ENCODE measurements around the gene GLUD1.
"Not testable (repeated sequence)": the region's sequence is repeated elsewhere in the genome, so short reads cannot be mapped to it uniquely, and the experiment has no call there.

Gene GLUD1

DNA sequence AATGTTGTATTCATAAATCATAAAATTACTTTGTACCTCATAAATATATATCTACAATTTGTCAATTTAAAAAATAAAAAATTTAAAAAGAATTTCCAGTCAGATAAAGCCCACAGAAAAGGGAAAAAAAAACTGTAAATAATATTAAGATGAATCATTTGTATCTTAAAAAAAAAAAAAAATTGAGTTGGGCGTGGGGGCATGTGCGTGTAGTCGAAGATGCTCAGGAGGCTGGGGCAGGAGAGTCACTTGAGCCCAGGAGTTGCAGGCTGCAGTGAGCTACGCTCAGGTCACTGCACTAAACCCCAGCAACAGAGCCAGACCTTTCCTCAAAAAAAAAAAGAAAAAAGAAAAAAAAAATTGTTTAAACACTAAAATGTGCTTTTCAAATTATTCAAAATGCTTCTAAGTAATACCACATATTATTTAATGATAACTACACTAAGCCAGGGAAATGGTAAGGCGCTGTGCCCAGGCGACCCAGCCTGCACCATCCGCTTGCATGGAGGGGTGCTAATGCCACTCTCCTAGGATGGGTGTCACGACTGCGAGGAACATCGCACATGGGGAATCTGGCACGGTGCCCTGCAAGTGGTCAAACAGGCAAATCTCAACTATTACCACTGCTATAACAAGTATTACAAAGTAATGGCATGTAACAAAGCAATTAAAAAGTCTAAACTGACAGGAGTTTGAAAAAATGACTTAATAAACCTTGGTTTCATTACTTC, 15.4 kb downstream of the GLUD1 start:
- H3K9me3 Mint-ChIP-seq = no peaks in the 10 kb centered on the region
- peaks cover 28% of the 10 kb centered on the region for H3K4me1 Mint-ChIP-seq (ENCODE audit: low read depth)
- H3K4me3 Mint-ChIP-seq = no peak overlapping the region
- no peak overlapping the region for H3K27ac Mint-ChIP-seq
- H3K27me3 Mint-ChIP-seq (ENCODE audit: low read depth) = no peaks in the 10 kb centered on the region
- peaks cover 4% of the 10 kb centered on the region for H3K36me3 Mint-ChIP-seq (ENCODE audit: low read depth)

DNA sequence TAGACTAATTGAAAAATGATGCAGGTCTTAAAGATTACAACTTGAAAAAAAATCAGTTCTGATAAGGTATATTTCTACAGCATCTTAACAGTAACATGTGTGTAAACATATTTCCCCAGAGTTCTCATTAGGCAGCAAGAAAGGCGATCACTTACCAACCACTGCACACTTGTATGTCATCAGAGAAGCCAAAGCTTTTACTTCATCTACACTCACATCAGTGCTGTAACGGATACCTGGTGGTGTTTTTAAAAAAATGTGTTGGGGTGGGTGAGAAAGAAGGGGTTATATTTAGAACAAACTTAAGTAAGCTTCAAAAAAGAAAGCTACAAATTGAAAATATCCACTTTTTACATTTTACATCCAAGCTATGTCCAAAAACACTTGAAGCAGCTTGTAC, 18.2 kb downstream of the GLUD1 start:
- H3K36me3 Mint-ChIP-seq (ENCODE audit: low read depth) = peaks cover 14% of the 10 kb centered on the region
- H3K4me3 Mint-ChIP-seq; H3K9me3 Mint-ChIP-seq; H3K27ac Mint-ChIP-seq; H3K4me1 Mint-ChIP-seq (ENCODE audit: low read depth); H3K27me3 Mint-ChIP-seq (ENCODE audit: low read depth): not testable (repeated sequence)

DNA sequence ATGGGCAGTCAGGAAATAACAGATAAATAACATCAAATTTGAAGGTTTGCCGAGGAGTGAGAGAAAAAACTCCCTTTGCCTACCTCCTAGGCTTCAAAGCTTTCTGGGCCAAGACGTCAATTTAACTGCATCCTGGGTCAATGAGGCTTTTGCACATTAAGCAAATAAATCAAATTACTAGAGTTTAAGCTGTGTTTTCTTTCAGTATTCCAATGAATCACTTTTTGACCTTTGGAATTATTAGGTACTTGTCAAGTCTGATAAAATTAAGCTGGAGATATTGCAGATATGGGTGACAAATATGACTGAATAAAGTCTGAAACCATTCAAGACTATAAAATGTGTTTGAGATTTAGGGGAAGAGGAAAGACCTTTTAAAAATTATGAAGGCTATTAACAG, 22.2 kb downstream of the GLUD1 start:
- Mint-ChIP-seq H3K27ac (no peak overlapping the region), H3K4me3 (no peak overlapping the region), H3K4me1 (ENCODE audit: low read depth) (peaks cover 4% of the 10 kb centered on the region), H3K27me3 (ENCODE audit: low read depth) (no peaks in the 10 kb centered on the region), H3K9me3 (no peaks in the 10 kb centered on the region), H3K36me3 (ENCODE audit: low read depth) (peaks cover 26% of the 10 kb centered on the region)

DNA sequence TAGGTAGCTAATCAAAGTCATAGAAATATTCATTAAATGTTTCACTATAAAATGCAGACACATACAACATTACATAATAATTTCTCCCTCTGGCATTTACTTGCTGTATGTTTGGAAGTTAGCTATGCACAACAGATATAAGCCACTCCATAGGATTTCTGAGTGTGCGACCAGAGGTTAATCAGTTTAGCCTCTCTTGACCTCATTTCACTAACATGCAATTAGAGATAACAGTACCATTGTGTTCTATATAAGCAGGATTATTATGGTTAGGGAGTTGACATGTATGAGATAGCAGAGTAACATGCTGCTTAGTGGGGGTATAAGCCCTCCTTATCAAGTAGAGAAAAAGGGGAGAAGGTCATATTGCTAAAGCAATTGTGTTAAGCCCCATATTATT, 26.4 kb downstream of the GLUD1 start:
- no peaks in the 10 kb centered on the region for H3K4me1 Mint-ChIP-seq (ENCODE audit: low read depth)
- H3K9me3 Mint-ChIP-seq = no peaks in the 10 kb centered on the region
- no peak overlapping the region for H3K27ac Mint-ChIP-seq
- no peaks in the 10 kb centered on the region for H3K27me3 Mint-ChIP-seq (ENCODE audit: low read depth)
- H3K36me3 Mint-ChIP-seq (ENCODE audit: low read depth) = peaks cover 46% of the 10 kb centered on the region
- no peak overlapping the region for H3K4me3 Mint-ChIP-seq

DNA sequence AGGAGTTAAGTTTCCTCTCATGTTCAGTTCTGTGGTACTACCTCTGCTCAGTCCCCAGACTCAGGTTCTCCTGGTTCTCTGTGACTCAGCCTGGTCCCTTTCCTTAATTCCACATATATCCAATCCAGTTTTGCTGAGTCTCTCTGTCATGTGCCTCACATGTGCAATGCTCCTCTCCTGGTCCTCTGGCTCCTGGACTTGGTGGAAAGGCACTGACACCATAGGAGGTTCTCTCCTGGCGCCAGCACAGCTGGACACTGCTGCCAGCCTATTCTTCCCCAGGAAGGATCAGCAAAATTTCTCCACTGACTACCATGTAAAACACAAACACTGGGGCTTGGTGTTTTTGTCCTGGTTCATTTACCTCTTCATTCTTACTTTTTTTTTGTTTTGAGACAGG, 27.8 kb downstream of the GLUD1 start:
- Mint-ChIP-seq H3K4me1 (ENCODE audit: low read depth) (no peaks in the 10 kb centered on the region), H3K36me3 (ENCODE audit: low read depth) (peaks cover 40% of the 10 kb centered on the region), H3K9me3 (no peaks in the 10 kb centered on the region), H3K27me3 (ENCODE audit: low read depth) (no peaks in the 10 kb centered on the region), H3K4me3 (no peak overlapping the region), H3K27ac (no peak overlapping the region)

DNA sequence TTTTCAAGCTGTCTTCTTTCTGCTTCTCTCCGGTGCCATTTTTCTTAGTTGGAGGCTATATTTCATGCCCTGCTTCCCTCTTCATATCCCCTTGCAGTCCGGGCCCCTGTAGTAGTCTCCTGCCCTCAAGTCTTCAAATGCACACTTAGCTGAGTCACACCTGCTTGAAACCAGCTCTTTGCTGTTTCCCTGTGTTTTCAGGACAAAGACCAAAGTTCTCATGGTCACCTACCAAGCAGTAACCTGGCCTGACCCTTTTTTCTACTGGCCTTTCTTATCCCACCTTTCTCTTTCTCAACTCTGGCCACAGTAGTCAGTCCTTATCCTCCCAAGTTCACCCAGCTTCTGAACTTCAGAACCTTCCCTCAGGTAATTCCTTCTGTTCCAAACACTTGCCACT, 28.5 kb downstream of the GLUD1 start:
- Mint-ChIP-seq H3K4me3 (no peak overlapping the region), H3K9me3 (no peaks in the 10 kb centered on the region), H3K27me3 (ENCODE audit: low read depth) (no peaks in the 10 kb centered on the region), H3K36me3 (ENCODE audit: low read depth) (peaks cover 37% of the 10 kb centered on the region), H3K27ac (peak overlapping the region; percentile 29), H3K4me1 (ENCODE audit: low read depth) (no peaks in the 10 kb centered on the region)

DNA sequence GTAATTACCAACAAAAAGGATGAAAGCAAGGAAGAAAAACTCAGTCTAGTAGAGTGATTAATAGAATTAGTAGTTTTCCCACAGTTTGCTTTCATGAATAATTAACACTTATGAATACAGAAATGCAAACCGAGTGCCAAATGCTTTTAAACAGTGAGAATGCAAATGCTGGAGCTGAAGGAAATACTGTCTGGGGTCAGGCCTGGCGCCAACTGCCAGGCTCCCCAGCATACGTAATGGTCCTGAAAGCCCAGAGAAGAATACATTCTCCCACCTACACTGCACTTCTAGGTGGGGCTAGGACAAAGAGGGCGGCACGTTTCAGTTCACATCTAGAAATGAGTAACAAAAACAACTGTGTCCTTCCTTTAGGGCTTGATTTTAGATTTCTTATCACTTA, 30.0 kb downstream of the GLUD1 start:
- Mint-ChIP-seq H3K9me3 (no peaks in the 10 kb centered on the region), H3K36me3 (ENCODE audit: low read depth) (peaks cover 45% of the 10 kb centered on the region), H3K4me3 (no peak overlapping the region), H3K27me3 (ENCODE audit: low read depth) (no peaks in the 10 kb centered on the region), H3K27ac (no peak overlapping the region), H3K4me1 (ENCODE audit: low read depth) (no peaks in the 10 kb centered on the region)

DNA sequence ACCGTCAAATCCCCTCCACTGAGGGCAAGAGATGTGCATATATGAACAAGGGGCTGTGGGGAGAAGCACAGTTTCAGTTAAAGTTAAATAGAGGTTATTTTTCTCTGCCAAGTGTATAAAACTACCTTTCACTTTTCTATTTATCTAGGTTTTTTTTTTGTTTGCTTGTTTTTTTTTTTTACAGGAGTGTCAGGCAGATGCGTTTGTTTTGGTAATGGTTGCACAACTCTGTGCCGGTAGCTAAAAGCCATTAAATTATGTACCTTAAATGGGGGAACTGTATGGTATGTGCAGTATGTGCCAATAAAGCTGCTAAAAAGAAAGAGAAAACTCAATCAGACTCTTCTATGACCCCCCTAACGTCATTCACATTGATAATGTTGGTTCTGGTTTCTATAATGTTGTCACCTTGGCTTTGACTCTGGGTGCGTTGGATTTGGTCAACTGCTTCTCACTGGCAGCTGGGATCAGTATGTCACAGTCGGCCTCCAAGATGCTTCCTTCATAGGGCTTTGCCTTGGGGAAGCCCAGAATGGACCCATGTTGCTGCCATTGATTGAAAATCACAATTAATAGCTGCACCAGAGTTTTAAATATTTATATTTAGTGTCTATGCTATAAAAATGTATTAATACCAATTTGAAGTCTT, 34.2 kb downstream of the GLUD1 start:
- H3K9me3 Mint-ChIP-seq = no peaks in the 10 kb centered on the region
- no peaks in the 10 kb centered on the region for H3K27me3 Mint-ChIP-seq (ENCODE audit: low read depth)
- H3K36me3 Mint-ChIP-seq (ENCODE audit: low read depth) = peaks cover 44% of the 10 kb centered on the region
- H3K27ac Mint-ChIP-seq = no peak overlapping the region
- no peaks in the 10 kb centered on the region for H3K4me1 Mint-ChIP-seq (ENCODE audit: low read depth)
- H3K4me3 Mint-ChIP-seq = no peak overlapping the region

DNA sequence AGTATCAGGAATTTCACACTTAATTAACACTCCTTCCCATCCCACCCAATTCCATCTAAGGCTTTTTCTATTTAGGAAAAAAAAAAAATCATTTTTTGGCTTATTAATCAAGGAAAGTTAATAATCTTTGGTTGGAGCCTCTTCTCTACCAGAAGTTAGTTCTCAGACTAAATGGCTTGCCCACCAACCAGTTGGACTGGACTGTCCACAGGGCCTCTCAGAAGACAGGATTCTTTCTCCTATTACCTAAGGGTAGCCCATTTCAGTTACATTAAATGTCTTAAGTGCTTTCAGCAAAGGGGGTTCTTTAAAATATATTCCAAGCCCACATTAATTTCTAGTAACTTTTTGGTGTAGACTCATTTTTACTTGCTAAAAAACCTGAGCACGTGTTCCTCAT, 35.2 kb downstream of the GLUD1 start:
- Mint-ChIP-seq H3K27ac (no peak overlapping the region), H3K27me3 (ENCODE audit: low read depth) (no peaks in the 10 kb centered on the region), H3K4me1 (ENCODE audit: low read depth) (no peaks in the 10 kb centered on the region), H3K4me3 (no peak overlapping the region), H3K36me3 (ENCODE audit: low read depth) (peaks cover 44% of the 10 kb centered on the region), H3K9me3 (no peaks in the 10 kb centered on the region)

DNA sequence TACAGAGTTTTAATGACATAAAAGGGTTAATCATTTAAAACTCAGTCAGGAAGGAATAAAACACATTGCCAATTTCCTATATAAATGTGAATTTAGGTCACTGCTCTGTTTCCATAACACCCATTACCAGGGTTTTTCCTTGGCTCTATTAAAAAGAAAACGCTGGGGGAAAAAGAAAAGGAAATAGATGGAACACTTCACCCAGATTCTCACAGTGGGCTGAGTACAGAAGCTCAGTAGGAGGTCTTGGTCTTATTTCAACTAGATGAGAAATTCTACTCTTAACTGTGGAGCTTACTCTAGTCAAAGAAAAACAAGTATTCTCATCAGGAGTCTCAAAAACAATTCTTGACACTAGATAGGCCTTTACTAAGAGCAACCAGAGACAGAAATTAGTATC, 36.5 kb downstream of the GLUD1 start:
- H3K36me3 Mint-ChIP-seq (ENCODE audit: low read depth) = peaks cover 42% of the 10 kb centered on the region
- no peak overlapping the region for H3K4me3 Mint-ChIP-seq
- H3K4me1 Mint-ChIP-seq (ENCODE audit: low read depth) = no peaks in the 10 kb centered on the region
- H3K9me3 Mint-ChIP-seq = no peaks in the 10 kb centered on the region
- H3K27me3 Mint-ChIP-seq (ENCODE audit: low read depth) = no peaks in the 10 kb centered on the region
- no peak overlapping the region for H3K27ac Mint-ChIP-seq

DNA sequence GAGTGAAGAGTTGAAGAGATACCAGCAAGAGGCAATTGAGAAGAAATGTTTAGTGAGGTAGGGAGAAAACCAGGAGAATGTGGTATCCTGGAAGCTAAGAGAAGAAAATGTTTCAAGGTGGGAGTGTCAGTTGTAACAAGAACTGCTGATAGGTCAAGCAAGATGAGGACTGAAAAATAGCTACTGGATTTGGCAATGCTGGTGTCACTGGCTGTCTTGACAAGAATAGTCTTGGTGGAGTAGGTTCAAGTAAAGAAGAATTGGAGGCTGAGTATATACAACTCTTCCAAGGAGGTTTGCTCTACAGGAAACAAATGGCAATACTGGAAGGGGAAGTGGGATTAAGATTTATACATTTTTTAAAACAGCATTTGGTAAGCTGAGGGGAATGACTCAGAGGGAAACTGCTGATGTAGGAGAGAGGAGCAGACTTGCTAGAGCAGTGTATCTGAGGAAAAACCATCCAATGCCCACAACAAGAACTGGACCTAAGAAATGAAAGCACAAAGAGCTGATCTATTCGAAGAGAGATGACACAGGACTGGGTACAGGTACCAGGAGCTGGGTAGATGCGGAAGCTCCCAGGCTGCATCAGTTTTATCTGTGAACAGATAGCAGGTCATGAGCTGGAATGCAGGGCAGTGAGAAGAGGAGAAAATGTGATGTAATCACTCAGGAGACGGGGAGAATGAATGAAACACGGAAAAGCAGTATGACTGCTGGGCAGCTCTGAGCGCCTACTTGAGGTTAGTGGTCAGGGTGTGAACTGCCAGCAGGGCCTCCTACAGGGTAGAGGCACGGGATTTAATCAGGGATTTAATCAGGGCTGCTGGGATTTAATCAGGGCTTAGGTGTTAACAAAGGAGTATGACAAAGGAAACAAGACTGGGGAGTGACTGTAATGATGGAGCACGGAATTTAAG, 40.0 kb downstream of the GLUD1 start:
- Mint-ChIP-seq H3K27ac (no peak overlapping the region), H3K4me1 (ENCODE audit: low read depth) (no peaks in the 10 kb centered on the region), H3K9me3 (no peaks in the 10 kb centered on the region), H3K4me3 (no peak overlapping the region), H3K36me3 (ENCODE audit: low read depth) (peaks cover 37% of the 10 kb centered on the region), H3K27me3 (ENCODE audit: low read depth) (no peaks in the 10 kb centered on the region)

DNA sequence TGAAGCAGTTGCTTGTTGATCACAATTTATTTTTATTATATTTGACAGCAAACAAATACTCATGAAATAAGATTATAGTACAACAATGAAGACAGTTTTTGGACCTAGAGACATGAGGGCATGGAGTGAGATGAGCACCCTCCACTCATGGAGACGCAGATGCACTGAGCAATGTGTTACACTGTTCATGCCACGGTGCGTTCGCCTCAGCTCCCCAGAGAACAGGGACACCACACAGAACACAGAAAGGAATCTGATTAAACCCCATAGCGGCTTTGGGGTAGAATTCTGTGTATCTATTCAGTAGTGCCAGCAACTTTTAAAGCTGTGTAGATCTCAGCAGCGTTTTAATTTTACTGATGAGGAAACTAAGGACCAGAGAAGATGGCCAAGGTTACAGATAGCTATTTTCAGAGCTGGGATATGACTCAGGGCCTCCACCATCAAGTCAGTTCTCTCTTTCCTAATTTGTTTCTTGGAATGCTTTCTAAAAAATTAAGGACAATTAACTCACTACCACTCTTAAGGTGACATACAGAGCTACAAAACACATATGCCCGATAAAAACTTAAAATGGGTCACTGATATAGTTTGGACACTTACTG, 41.0 kb downstream of the GLUD1 start:
- Mint-ChIP-seq H3K4me3 (no peak overlapping the region), H3K9me3 (no peaks in the 10 kb centered on the region), H3K4me1 (ENCODE audit: low read depth) (no peaks in the 10 kb centered on the region), H3K36me3 (ENCODE audit: low read depth) (peaks cover 29% of the 10 kb centered on the region), H3K27ac (no peak overlapping the region), H3K27me3 (ENCODE audit: low read depth) (no peaks in the 10 kb centered on the region)

DNA sequence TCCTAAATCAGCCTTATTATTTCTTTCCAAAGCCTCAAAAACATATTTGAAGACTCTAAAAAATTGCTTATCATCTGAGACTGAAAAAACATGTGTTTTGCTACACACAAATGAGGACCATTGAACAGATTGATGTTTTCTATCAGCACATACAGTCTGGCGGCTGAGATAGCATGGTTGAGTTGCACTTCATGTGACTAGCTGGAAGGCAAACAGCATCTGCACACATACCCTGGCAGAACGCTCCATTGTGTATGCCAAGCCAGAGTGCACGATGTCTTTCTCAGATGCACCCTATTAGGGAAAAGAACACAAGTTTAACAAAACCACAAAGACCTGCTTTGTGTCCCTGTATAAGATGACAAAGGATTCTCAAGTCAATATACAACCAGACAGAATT, 41.5 kb downstream of the GLUD1 start:
- H3K36me3 Mint-ChIP-seq (ENCODE audit: low read depth) = peaks cover 27% of the 10 kb centered on the region
- H3K9me3 Mint-ChIP-seq = no peaks in the 10 kb centered on the region
- H3K4me3 Mint-ChIP-seq = no peak overlapping the region
- H3K4me1 Mint-ChIP-seq (ENCODE audit: low read depth) = no peaks in the 10 kb centered on the region
- no peak overlapping the region for H3K27ac Mint-ChIP-seq
- H3K27me3 Mint-ChIP-seq (ENCODE audit: low read depth) = no peaks in the 10 kb centered on the region

DNA sequence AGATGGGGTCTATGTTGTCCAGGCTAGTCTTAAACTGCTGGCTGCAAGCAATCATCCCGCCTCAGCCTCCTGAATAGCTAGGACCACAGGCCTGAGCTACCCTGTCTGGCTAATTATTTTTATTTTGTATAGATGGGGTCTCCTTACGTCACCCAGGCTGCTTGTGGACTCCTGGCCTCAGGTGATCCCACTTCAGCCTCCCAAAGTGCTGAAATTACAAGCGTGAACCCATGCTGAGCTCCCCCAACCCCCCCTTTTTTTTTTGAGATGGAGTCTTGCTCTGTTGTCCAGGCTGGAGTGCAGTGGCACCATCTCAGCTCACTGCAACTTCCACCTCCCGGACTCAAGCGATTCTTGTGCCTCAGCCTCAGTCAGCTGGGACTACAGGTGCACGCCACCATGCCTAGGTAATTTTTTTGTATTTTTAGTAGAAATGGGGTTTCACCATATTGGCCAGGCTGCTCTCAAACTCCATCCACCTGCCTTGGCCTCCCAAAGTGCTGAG, 49.2 kb downstream of the GLUD1 start:
- Mint-ChIP-seq H3K4me1 (ENCODE audit: low read depth) (no peaks in the 10 kb centered on the region), H3K9me3 (no peaks in the 10 kb centered on the region), H3K27ac (no peak overlapping the region), H3K36me3 (ENCODE audit: low read depth) (peaks cover 21% of the 10 kb centered on the region), H3K4me3 (no peak overlapping the region), H3K27me3 (ENCODE audit: low read depth) (no peaks in the 10 kb centered on the region)

All from T-helper 1 cell treated with Interleukin-12 subunit alpha and Interleukin-12 subunit beta and Interleukin-4 antibody, amounts not matched to agents 30 μg/mL and 1 μg/mL, for 36 hours (primary cell).